ENCODE measurements around the gene LRP10.

GRCh38 chr14:22871224-22872032 is at the start of gene LRP10:
- TF ChIP-seq EZH2 (IDR thresholded peaks at IDR 0.05; ENCODE audit: insufficient read depth, poor library complexity, severe bottlenecking): no peak
- TF ChIP-seq EZH2phosphoT487 (IDR thresholded peaks at IDR 0.05; ENCODE audit: insufficient read depth, low read depth): no peak
